Measurements from ENCODE around the gene STYXL2.

STYXL2 gene

DNA sequence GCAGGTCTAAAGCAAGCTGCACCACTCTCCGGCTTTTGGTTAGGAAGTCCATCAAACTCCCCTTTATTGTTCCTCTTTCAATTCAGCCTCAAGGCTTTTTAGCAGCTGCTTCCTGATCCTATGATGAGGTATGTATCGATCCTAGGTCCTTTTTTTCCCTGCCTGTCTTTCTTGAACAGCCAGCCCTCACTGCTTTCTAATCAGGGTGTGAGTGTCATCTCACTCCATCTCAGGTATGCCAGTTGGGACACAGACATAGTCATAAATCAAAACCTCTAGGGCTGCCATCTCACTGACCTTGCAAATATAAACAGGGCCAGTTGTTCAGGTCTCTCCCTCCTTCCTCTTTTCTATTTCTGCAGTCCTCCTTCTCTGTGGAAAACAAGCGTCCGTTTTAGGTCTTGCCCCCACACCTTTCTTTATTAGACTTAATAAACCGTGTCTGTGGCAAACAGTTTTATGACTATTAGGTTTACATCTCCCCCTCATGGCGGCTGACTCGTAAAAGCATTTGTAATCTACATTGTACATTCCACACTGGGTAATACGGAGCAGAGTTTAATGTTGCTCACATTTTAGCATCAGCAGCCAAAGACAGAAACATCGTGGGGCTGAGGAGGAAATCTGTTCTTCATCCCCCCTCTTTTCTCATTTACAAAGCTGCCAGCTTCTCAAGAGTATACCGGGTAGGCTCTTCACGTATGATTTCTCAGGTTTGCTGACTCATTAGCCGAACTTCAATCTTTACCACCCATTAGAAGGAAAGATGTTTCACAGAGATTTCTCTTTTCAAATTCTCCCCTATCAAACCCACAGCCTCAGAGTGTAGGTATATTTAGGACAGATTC lies 11.6 kb downstream of the STYXL2 start:
- no peak for TF ChIP-seq SNAI2 (CRISPR knock-in tag; IDR thresholded peaks at IDR 0.05)
- TF ChIP-seq GLIS3 (CRISPR knock-in tag; IDR thresholded peaks at IDR 0.05): no peak
- no peak for TF ChIP-seq CSDC2 (CRISPR knock-in tag; IDR thresholded peaks at IDR 0.05)
- no peak for TF ChIP-seq ZFP3 (CRISPR knock-in tag; IDR thresholded peaks at IDR 0.05)
- TF ChIP-seq PPARA (CRISPR knock-in tag; IDR thresholded peaks at IDR 0.05; ENCODE audit: borderline replicate concordance): no peak
- no peak for TF ChIP-seq ZNF70 (CRISPR knock-in tag; IDR thresholded peaks at IDR 0.05)
- no peak for TF ChIP-seq TCF4 (CRISPR knock-in tag; IDR thresholded peaks at IDR 0.05; ENCODE audit: borderline replicate concordance)
- no peak for TF ChIP-seq ESRRG (CRISPR knock-in tag; IDR thresholded peaks at IDR 0.05)
- TF ChIP-seq ARNTL (CRISPR knock-in tag; IDR thresholded peaks at IDR 0.05; ENCODE audit: borderline replicate concordance, low read depth): no peak
- no peak for TF ChIP-seq RARB (CRISPR knock-in tag; IDR thresholded peaks at IDR 0.05)
- TF ChIP-seq, protein P1, sequence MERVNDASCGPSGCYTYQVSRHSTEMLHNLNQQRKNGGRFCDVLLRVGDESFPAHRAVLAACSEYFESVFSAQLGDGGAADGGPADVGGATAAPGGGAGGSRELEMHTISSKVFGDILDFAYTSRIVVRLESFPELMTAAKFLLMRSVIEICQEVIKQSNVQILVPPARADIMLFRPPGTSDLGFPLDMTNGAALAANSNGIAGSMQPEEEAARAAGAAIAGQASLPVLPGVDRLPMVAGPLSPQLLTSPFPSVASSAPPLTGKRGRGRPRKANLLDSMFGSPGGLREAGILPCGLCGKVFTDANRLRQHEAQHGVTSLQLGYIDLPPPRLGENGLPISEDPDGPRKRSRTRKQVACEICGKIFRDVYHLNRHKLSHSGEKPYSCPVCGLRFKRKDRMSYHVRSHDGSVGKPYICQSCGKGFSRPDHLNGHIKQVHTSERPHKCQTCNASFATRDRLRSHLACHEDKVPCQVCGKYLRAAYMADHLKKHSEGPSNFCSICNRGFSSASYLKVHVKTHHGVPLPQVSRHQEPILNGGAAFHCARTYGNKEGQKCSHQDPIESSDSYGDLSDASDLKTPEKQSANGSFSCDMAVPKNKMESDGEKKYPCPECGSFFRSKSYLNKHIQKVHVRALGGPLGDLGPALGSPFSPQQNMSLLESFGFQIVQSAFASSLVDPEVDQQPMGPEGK (CRISPR knock-in tag; IDR thresholded peaks at IDR 0.05; ENCODE audit: borderline replicate concordance): no peak
- no peak for TF ChIP-seq ZC3H10 (CRISPR knock-in tag; IDR thresholded peaks at IDR 0.05)
- TF ChIP-seq OSR1 (CRISPR knock-in tag; IDR thresholded peaks at IDR 0.05): no peak
- no peak for TF ChIP-seq ZFP30 (CRISPR knock-in tag; IDR thresholded peaks at IDR 0.05)
- TF ChIP-seq, protein P2, sequence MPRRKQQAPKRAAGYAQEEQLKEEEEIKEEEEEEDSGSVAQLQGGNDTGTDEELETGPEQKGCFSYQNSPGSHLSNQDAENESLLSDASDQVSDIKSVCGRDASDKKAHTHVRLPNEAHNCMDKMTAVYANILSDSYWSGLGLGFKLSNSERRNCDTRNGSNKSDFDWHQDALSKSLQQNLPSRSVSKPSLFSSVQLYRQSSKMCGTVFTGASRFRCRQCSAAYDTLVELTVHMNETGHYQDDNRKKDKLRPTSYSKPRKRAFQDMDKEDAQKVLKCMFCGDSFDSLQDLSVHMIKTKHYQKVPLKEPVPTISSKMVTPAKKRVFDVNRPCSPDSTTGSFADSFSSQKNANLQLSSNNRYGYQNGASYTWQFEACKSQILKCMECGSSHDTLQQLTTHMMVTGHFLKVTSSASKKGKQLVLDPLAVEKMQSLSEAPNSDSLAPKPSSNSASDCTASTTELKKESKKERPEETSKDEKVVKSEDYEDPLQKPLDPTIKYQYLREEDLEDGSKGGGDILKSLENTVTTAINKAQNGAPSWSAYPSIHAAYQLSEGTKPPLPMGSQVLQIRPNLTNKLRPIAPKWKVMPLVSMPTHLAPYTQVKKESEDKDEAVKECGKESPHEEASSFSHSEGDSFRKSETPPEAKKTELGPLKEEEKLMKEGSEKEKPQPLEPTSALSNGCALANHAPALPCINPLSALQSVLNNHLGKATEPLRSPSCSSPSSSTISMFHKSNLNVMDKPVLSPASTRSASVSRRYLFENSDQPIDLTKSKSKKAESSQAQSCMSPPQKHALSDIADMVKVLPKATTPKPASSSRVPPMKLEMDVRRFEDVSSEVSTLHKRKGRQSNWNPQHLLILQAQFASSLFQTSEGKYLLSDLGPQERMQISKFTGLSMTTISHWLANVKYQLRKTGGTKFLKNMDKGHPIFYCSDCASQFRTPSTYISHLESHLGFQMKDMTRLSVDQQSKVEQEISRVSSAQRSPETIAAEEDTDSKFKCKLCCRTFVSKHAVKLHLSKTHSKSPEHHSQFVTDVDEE (CRISPR knock-in tag; IDR thresholded peaks at IDR 0.05): no peak
- TF ChIP-seq TOX (CRISPR knock-in tag; IDR thresholded peaks at IDR 0.05; ENCODE audit: borderline replicate concordance): no peak
- no peak for TF ChIP-seq BACH2 (CRISPR knock-in tag; IDR thresholded peaks at IDR 0.05; ENCODE audit: borderline replicate concordance)
- no peak for TF ChIP-seq ZNF565 (CRISPR knock-in tag; conservative IDR thresholded peaks at IDR 0.05; ENCODE audit: low read depth)
- no peak for ATAC-seq

DNA sequence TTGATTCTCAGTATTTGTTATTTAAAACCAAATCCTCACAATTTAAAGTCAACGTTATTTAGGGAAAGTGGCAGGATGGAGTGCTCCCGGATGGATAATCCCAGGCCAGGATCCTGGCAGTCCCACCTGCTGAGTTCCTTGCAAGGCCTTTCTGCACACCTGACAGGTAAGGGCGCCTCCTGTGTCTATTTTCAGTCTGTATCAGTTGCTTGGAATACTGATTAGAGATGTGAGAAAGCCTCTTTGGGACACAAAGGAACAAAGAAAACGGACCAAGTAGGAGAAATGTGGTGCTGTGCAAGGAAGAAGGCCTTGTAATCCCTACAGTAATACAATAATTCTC lies 12.2 kb downstream of the STYXL2 start:
- TF ChIP-seq ZFP3 (CRISPR knock-in tag; IDR thresholded peaks at IDR 0.05) (no peak), TOX (CRISPR knock-in tag; IDR thresholded peaks at IDR 0.05; ENCODE audit: borderline replicate concordance) (no peak), GLIS3 (CRISPR knock-in tag; IDR thresholded peaks at IDR 0.05) (no peak), ZC3H10 (CRISPR knock-in tag; IDR thresholded peaks at IDR 0.05) (no peak)
- TF ChIP-seq, protein P3, sequence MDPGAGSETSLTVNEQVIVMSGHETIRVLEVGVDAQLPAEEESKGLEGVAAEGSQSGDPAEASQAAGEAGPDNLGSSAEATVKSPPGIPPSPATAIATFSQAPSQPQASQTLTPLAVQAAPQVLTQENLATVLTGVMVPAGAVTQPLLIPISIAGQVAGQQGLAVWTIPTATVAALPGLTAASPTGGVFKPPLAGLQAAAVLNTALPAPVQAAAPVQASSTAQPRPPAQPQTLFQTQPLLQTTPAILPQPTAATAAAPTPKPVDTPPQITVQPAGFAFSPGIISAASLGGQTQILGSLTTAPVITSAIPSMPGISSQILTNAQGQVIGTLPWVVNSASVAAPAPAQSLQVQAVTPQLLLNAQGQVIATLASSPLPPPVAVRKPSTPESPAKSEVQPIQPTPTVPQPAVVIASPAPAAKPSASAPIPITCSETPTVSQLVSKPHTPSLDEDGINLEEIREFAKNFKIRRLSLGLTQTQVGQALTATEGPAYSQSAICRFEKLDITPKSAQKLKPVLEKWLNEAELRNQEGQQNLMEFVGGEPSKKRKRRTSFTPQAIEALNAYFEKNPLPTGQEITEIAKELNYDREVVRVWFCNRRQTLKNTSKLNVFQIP (CRISPR knock-in tag; IDR thresholded peaks at IDR 0.05; ENCODE audit: borderline replicate concordance, low read depth): no peak
- no peak for ATAC-seq

DNA sequence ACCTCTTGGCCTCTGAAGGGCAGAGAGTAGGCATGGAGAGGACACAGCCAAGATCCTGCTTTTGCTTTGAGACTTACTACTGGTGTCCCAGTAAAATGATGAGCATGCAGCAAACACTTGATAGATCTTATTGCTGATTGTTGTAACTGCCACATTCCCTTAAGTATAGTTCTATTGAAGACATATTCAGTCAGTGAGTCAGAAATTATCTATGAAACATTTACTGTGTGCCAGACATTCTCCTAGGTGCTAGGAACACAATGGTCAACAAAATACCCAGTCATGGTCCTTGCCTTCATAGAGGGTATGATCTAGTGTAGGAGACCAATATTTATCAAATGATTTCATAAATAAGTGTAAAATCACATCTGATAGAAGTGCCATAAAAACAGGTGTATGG lies 13.6 kb downstream of the STYXL2 start:
- no peak for TF ChIP-seq TCF4 (CRISPR knock-in tag; IDR thresholded peaks at IDR 0.05; ENCODE audit: borderline replicate concordance)
- no peak for TF ChIP-seq ZNF565 (CRISPR knock-in tag; conservative IDR thresholded peaks at IDR 0.05; ENCODE audit: low read depth)
- no peak for TF ChIP-seq ZNF8 (CRISPR knock-in tag; IDR thresholded peaks at IDR 0.05)
- no peak for TF ChIP-seq ISL1 (CRISPR knock-in tag; IDR thresholded peaks at IDR 0.05)
- TF ChIP-seq, protein P3 (CRISPR knock-in tag; IDR thresholded peaks at IDR 0.05; ENCODE audit: borderline replicate concordance, low read depth): no peak
- no peak for TF ChIP-seq PPARA (CRISPR knock-in tag; IDR thresholded peaks at IDR 0.05; ENCODE audit: borderline replicate concordance)
- no peak for TF ChIP-seq ZFP30 (CRISPR knock-in tag; IDR thresholded peaks at IDR 0.05)
- no peak for TF ChIP-seq ZC3H10 (CRISPR knock-in tag; IDR thresholded peaks at IDR 0.05)
- no peak for TF ChIP-seq ZFP3 (CRISPR knock-in tag; IDR thresholded peaks at IDR 0.05)
- TF ChIP-seq, protein P2 (CRISPR knock-in tag; IDR thresholded peaks at IDR 0.05): no peak
- TF ChIP-seq OSR1 (CRISPR knock-in tag; IDR thresholded peaks at IDR 0.05): no peak
- TF ChIP-seq GLIS3 (CRISPR knock-in tag; IDR thresholded peaks at IDR 0.05): no peak
- ATAC-seq: no peak
